Measurements from ENCODE around the gene LAMA3.

GRCh38 chr18:23722646-23723045 is 33.4 kb downstream of the LAMA3 start:
- TF ChIP-seq POLR2A (IDR thresholded peaks at IDR 0.05): no peak
- TF ChIP-seq CTCF (IDR thresholded peaks at IDR 0.05): no peak

All from Peyer's patch (tissue), 4 donors.